ENCODE measurements around the gene PLS1. TPM values are rescaled to one million over a fixed set of nuclear protein-coding genes. Genes with fewer than 3 reads are reported as not detected.
A peak's percentile ranks its signal among the peaks of the same experiment; 100 is the strongest.
"Not testable (repeated sequence)": the region's sequence is repeated elsewhere in the genome, so short reads cannot be mapped to it uniquely, and the experiment has no call there.

PLS1 gene
- total RNA-seq, 1 experiment from 2014 or later, result 38.8 TPM

GRCh38 chr3:142568393-142569017 is 27.7 kb upstream of the PLS1 start:
- Histone ChIP-seq H4K20me1 (ENCODE audit: insufficient read depth) (no peaks in the 10 kb centered on the region), H3K4me3 (replicated peaks in 1 of 2; ENCODE audit: low read depth in 1 of 2, low read length in 2 of 2) (no peak overlapping the region), H3K4me1 (ENCODE audit: control insufficient read depth in 1 of 2, insufficient read depth in 2 of 2, low read length in 2 of 2) (no peaks in the 10 kb centered on the region), H3K9ac (ENCODE audit: low read length) (no peak overlapping the region), H3K79me2 (ENCODE audit: insufficient read depth, low read length) (peaks cover 42% of the 10 kb centered on the region), H3K27me3 (ENCODE audit: insufficient read depth, low read length) (no peaks in the 10 kb centered on the region), H3K27ac (ENCODE audit: low read depth, low read length) (no peak overlapping the region), H3K4me2 (ENCODE audit: low read length) (no peak overlapping the region), H3K36me3 (ENCODE audit: control insufficient read depth in 1 of 2, insufficient read depth in 2 of 2, low read length in 2 of 2) (peaks cover 0 to 10% of the 10 kb centered on the region in 2 experiments; a peak in 2 of 4 replicates), H2AFZ (ENCODE audit: low read depth, low read length, poor library complexity, severe bottlenecking) (no peak overlapping the region), H3K9me2 (ENCODE audit: insufficient read depth) (no peaks in the 10 kb centered on the region), H3K9me3 (ENCODE audit: control insufficient read depth in 1 of 2, insufficient read depth in 1 of 2, low read depth in 1 of 2, low read length in 2 of 2) (no peaks in the 10 kb centered on the region)
- BruUV-seq (replicated peaks), result no TSS peak
- ChIA-PET CTCF (no interaction called here), POLR2A (no interaction called here), RAD21 (ENCODE audit: low non-redundant PET in 1 of 2, low total read pairs in 2 of 2, uncharacterized antibody in 2 of 2, unreplicated experiment in 2 of 2) (no interaction called here)
- peak; percentile 71 for ATAC-seq
- no peak for DNase-seq (ENCODE audit: low read depth, low spot score)
- intact Hi-C loops (cut with micrococcal nuclease), result no loop called here
- no peak for TF ChIP-seq ATF3 (IDR thresholded peaks at IDR 0.05)
- no peak for TF ChIP-seq ELF1 (IDR thresholded peaks at IDR 0.05; ENCODE audit: borderline replicate concordance, low read depth)
- no peak for TF ChIP-seq RAD21 (IDR thresholded peaks at IDR 0.05; ENCODE audit: low read depth)
- no peak for TF ChIP-seq EGR1 (IDR thresholded peaks at IDR 0.05; ENCODE audit: low read depth)
- TF ChIP-seq SP1 (IDR thresholded peaks at IDR 0.05; ENCODE audit: low read depth), result no peak
- no peak for TF ChIP-seq EZH2phosphoT487 (IDR thresholded peaks at IDR 0.05; ENCODE audit: borderline replicate concordance)
- TF ChIP-seq MAX (IDR thresholded peaks at IDR 0.05), result no peak

- intact Hi-C loops (cut with micrococcal nuclease); RAD21 ChIA-PET (ENCODE audit: low non-redundant PET in 1 of 2, low total read pairs in 2 of 2, uncharacterized antibody in 2 of 2, unreplicated experiment in 2 of 2); H3K27ac ChIP-seq (ENCODE audit: low read depth, low read length); H2AFZ ChIP-seq (ENCODE audit: low read depth, low read length, poor library complexity, severe bottlenecking); H4K20me1 ChIP-seq (ENCODE audit: insufficient read depth); H3K9me3 ChIP-seq (ENCODE audit: control insufficient read depth in 1 of 2, insufficient read depth in 1 of 2, low read depth in 1 of 2, low read length in 2 of 2); DNase-seq (ENCODE audit: low read depth, low spot score); POLR2A ChIA-PET; H3K4me2 ChIP-seq (ENCODE audit: low read length); H3K36me3 ChIP-seq (ENCODE audit: control insufficient read depth in 1 of 2, insufficient read depth in 2 of 2, low read length in 2 of 2); H3K4me1 ChIP-seq (ENCODE audit: control insufficient read depth in 1 of 2, insufficient read depth in 2 of 2, low read length in 2 of 2); H3K4me3 ChIP-seq (replicated peaks in 1 of 2; ENCODE audit: low read depth in 1 of 2, low read length in 2 of 2); H3K9ac ChIP-seq (ENCODE audit: low read length); H3K27me3 ChIP-seq (ENCODE audit: insufficient read depth, low read length); BruUV-seq (replicated peaks); CTCF ChIA-PET; H3K9me2 ChIP-seq (ENCODE audit: insufficient read depth); ATAC-seq: not testable (repeated sequence)
- H3K79me2 ChIP-seq (ENCODE audit: insufficient read depth, low read length), result peaks cover 51% of the 10 kb centered on the region
Observed at GRCh38 chr3:142569422-142569821, 26.8 kb upstream of the PLS1 start.

GRCh38 chr3:142574223-142574622 is 22.0 kb upstream of the PLS1 start:
- peaks cover 74% of the 10 kb centered on the region for H3K79me2 ChIP-seq (ENCODE audit: insufficient read depth, low read length)
- H3K9ac ChIP-seq (ENCODE audit: low read length); BruUV-seq (replicated peaks); H3K27ac ChIP-seq (ENCODE audit: low read depth, low read length); RAD21 ChIA-PET (ENCODE audit: low non-redundant PET in 1 of 2, low total read pairs in 2 of 2, uncharacterized antibody in 2 of 2, unreplicated experiment in 2 of 2); H3K9me2 ChIP-seq (ENCODE audit: insufficient read depth); H3K4me2 ChIP-seq (ENCODE audit: low read length); intact Hi-C loops (cut with micrococcal nuclease); H3K9me3 ChIP-seq (ENCODE audit: control insufficient read depth in 1 of 2, insufficient read depth in 1 of 2, low read depth in 1 of 2, low read length in 2 of 2); H2AFZ ChIP-seq (ENCODE audit: low read depth, low read length, poor library complexity, severe bottlenecking); H3K36me3 ChIP-seq (ENCODE audit: control insufficient read depth in 1 of 2, insufficient read depth in 2 of 2, low read length in 2 of 2); POLR2A ChIA-PET; H4K20me1 ChIP-seq (ENCODE audit: insufficient read depth); H3K27me3 ChIP-seq (ENCODE audit: insufficient read depth, low read length); CTCF ChIA-PET; DNase-seq (ENCODE audit: low read depth, low spot score); H3K4me3 ChIP-seq (replicated peaks in 1 of 2; ENCODE audit: low read depth in 1 of 2, low read length in 2 of 2); ATAC-seq: not testable (repeated sequence)
- peaks cover 5 to 13% of the 10 kb centered on the region in 2 experiments; a peak in 3 of 4 replicates for H3K4me1 ChIP-seq (ENCODE audit: control insufficient read depth in 1 of 2, insufficient read depth in 2 of 2, low read length in 2 of 2)

Measured in HCT116 (cell line).